HL-60 (cell line): Measurements from ENCODE around the gene YPEL1.

ENCODE experiments used
- DNase-seq, 2 experiments: peaks; one replicate each; pipeline ENCODE4 v3.0.0-alpha.2; 2010 to 2020; ENCODE audit warnings: low read depth in 1 of 2, low spot score in 1 of 2
- H3K27ac ChIP-seq: fragments of 250-450 bp; sonication (Bioruptor Pico); replicated peaks from 2 replicates; pipeline ENCODE4 v1.5.1; 2020; ENCODE audit warnings: mild to moderate bottlenecking, moderate library complexity
- H3K27me3 ChIP-seq: fragments of 250-450 bp; sonication (Bioruptor Pico); 2 replicates; pipeline ENCODE4 v1.5.1; 2021; ENCODE audit warnings: mild to moderate bottlenecking, moderate library complexity; ENCODE audit not compliant: insufficient read depth, poor library complexity, severe bottlenecking
- H3K4me3 ChIP-seq: replicated peaks from 2 replicates; pipeline ENCODE4 v1.5.1; 2011; ENCODE audit warnings: mild to moderate bottlenecking, control low read depth, low read length; ENCODE audit not compliant: insufficient read depth
- CTCF ChIP-seq: IDR thresholded peaks from one replicate; pipeline ENCODE4 v1.5.1; 2011; ENCODE audit warnings: low read length, control low read depth, inconsistent platforms; ENCODE audit not compliant: insufficient read depth
- GABPA ChIP-seq: IDR thresholded peaks from 2 replicates; pipeline ENCODE4 v1.6.1; 2012; ENCODE audit warnings: low read depth
- POLR2AphosphoS5 ChIP-seq: IDR thresholded peaks from 2 replicates; pipeline ENCODE4 v1.6.1; 2012; ENCODE audit warnings: low read depth
- REST ChIP-seq: IDR thresholded peaks from 2 replicates; pipeline ENCODE4 v1.6.1; 2012; ENCODE audit warnings: low read depth; ENCODE audit not compliant: insufficient replicate concordance
- SPI1 ChIP-seq: IDR thresholded peaks from 2 replicates; pipeline ENCODE4 v1.6.1; 2012; ENCODE audit warnings: low read depth, mild to moderate bottlenecking, borderline replicate concordance

Gene YPEL1

GRCh38 chr22:21695430-21696085 lies 40.0 kb downstream of the YPEL1 start:
- no peak for DNase-seq
- no peak for TF ChIP-seq GABPA
- no peak for TF ChIP-seq SPI1
- no peak for TF ChIP-seq CTCF
- TF ChIP-seq POLR2AphosphoS5 = no peak
- no peak for TF ChIP-seq REST
- no peaks in the 10 kb centered on the region for H3K27me3 ChIP-seq
- no peak overlapping the region for H3K4me3 ChIP-seq
- no peak overlapping the region for H3K27ac ChIP-seq

GRCh38 chr22:21694795-21695429 lies 40.7 kb downstream of the YPEL1 start:
- H3K27ac ChIP-seq = no peak overlapping the region

More at GRCh38 chr22:21694795-21695429, 40.7 kb downstream of the YPEL1 start:
- TF ChIP-seq SPI1 = no peak
- no peak for TF ChIP-seq GABPA
- TF ChIP-seq CTCF = no peak
- TF ChIP-seq POLR2AphosphoS5 = no peak
- TF ChIP-seq REST = no peak
- Histone ChIP-seq H3K4me3 (no peak overlapping the region), H3K27me3 (no peaks in the 10 kb centered on the region)
- no peak for DNase-seq
